CD4-positive, alpha-beta T cell treated with Interferon gamma for 1 hour (primary cell): ENCODE data around the gene FAM13C.
"Not testable (repeated sequence)": the region's sequence is repeated elsewhere in the genome, so short reads cannot be mapped to it uniquely, and the experiment has no call there.

Experiments used
- DNase-seq: peaks from one replicate; pipeline ENCODE4 v3.0.0-alpha.2; 2020

The FAM13C gene

GRCh38 chr10:59272061-59272460 lies 90.3 kb downstream of the FAM13C start:
- DNase-seq, result no peak

- no peak for DNase-seq
Observed at GRCh38 chr10:59271160-59271559, 91.2 kb downstream of the FAM13C start.

GRCh38 chr10:59270492-59270891 lies 91.9 kb downstream of the FAM13C start:
- DNase-seq, result no peak

- no peak for DNase-seq
Observed at GRCh38 chr10:59269651-59270050, 92.7 kb downstream of the FAM13C start.

GRCh38 chr10:59268460-59268859 lies 93.9 kb downstream of the FAM13C start:
- no peak for DNase-seq

GRCh38 chr10:59266321-59266720 lies 96.0 kb downstream of the FAM13C start:
- DNase-seq, result no peak

- DNase-seq, result no peak
Observed at GRCh38 chr10:59265141-59265540, 97.2 kb downstream of the FAM13C start.

- DNase-seq, result no peak
Observed at GRCh38 chr10:59258890-59259289, 103.5 kb downstream of the FAM13C start.

GRCh38 chr10:59257224-59257623 lies 105.1 kb downstream of the FAM13C start:
- no peak for DNase-seq

GRCh38 chr10:59255463-59255862 lies 106.9 kb downstream of the FAM13C start:
- no peak for DNase-seq

- no peak for DNase-seq
Observed at GRCh38 chr10:59252491-59252890, 109.9 kb downstream of the FAM13C start.

GRCh38 chr10:59245686-59246085 lies 116.7 kb downstream of the FAM13C start:
- no peak for DNase-seq

- DNase-seq, result no peak
Observed at GRCh38 chr10:59244871-59245270, 117.5 kb downstream of the FAM13C start.

- DNase-seq, result no peak
Observed at GRCh38 chr10:59243611-59244195, 118.6 kb downstream of the FAM13C start.

GRCh38 chr10:59242991-59243390 lies 119.4 kb downstream of the FAM13C start:
- no peak for DNase-seq

- DNase-seq, result no peak
Observed at GRCh38 chr10:59242057-59242456, 120.3 kb downstream of the FAM13C start.

- DNase-seq, result no peak
Observed at GRCh38 chr10:59240582-59241183, 121.7 kb downstream of the FAM13C start.

GRCh38 chr10:59239108-59239507 lies 123.2 kb downstream of the FAM13C start:
- DNase-seq, result not testable (repeated sequence)

- DNase-seq, result no peak
Observed at GRCh38 chr10:59237775-59238174, 124.6 kb downstream of the FAM13C start.

- DNase-seq, result no peak
Observed at GRCh38 chr10:59236064-59236697, 126.2 kb downstream of the FAM13C start.

GRCh38 chr10:59234816-59235429 lies 127.4 kb downstream of the FAM13C start:
- DNase-seq, result no peak

- no peak for DNase-seq
Observed at GRCh38 chr10:59234194-59234593, 128.2 kb downstream of the FAM13C start.

GRCh38 chr10:59229441-59229840 lies 132.9 kb downstream of the FAM13C start:
- no peak for DNase-seq

- DNase-seq, result no peak
Observed at GRCh38 chr10:59227136-59227673, 135.1 kb downstream of the FAM13C start.
